Activated gamma-delta T cell treated with anti-CD3 and anti-CD28 coated beads, Interleukin-2, amount 50 U/mL, for 16 hours (primary cell): ENCODE data around the gene PADI2.
"Not testable (repeated sequence)": the region's sequence is repeated elsewhere in the genome, so short reads cannot be mapped to it uniquely, and the experiment has no call there.

Experiments used
- DNase-seq: peaks from one replicate; pipeline ENCODE4 v3.0.0-alpha.2; 2020; ENCODE audit warnings: low read depth

Gene PADI2

DNA sequence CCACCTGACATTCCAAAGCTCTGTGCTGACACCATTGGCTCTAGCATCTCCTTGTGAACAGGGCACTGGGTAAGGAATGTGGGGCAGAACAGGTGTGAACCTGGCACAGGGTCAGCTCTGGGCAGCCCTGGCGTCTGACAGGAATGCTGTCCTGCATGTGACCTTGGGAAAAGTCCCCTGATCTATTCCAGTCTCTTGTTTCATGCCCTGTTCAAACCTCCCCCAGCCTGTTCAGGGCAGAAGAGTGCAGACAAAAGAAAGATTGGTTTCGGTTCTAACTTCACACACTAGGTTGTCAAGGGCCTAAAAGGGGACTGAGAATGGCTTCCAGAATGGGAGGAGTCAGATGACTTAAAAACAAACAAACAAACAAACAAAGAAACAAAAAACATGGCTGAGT is 37.8 kb downstream of the PADI2 start:
- DNase-seq, result no peak

DNA sequence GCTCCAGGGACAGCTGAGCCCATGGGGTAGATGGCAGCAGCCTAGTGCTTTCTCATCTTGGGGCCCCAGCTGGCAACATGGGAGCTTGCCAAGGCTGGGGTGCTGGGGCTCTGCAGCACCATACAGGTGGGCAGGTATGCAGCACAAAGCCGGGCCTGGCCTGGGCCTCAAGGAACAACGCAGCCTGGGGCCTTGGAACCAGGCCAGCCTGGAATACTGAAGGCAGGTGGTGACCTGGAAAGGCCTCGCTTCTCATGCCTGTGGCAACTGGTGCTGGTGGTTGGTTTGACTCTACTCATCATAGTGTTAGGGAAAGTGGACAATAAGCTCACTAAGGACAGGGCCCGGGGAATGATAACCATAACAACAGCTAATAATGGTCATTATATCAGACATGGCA is 38.4 kb downstream of the PADI2 start:
- no peak for DNase-seq

GRCh38 chr1:17080085-17080759 is 39.0 kb downstream of the PADI2 start:
- DNase-seq, result no peak

DNA sequence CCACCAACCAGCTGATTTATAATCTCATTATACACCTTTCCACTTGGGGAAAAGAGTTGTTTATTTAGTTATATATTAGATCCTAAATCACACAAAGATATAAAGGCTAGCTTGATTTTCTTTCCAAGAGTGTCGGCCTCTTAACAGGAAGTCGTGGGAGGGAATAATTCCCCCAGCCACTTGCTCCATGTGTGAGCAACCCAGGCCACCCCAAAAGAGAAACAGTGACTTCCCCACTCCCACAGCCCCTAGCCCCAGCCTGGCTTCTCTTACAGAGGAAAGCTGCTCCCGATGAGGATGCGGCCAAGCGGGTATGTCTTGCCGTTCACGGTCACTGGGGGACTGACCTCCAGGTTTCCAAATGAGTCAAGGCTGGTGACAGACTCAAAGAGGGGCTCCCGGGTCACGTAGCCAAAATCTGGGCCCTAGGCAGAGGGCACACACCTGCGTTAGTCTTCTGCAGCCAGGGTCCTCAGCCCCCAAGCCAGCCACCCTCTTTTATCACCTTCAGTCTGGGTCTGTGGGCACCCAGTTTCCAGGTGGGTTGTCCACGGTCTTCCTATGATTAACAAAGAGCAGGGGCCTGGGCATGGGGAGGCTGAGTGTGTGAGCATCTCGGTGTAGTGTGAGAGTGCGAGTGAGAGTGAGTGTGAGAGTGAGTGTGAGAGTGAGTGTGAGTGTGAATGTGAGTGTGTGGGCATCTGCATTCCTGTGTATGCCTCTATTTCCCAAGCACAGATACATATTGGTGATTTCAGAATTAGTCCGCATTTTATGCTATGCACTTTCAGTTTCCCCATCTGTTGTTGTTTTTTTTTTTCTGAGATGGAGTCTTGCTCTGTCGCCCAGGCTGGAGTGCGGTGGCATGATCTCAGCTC is 40.0 kb downstream of the PADI2 start:
- no peak for DNase-seq

GRCh38 chr1:17075470-17076255 is 43.6 kb downstream of the PADI2 start:
- no peak for DNase-seq

DNA sequence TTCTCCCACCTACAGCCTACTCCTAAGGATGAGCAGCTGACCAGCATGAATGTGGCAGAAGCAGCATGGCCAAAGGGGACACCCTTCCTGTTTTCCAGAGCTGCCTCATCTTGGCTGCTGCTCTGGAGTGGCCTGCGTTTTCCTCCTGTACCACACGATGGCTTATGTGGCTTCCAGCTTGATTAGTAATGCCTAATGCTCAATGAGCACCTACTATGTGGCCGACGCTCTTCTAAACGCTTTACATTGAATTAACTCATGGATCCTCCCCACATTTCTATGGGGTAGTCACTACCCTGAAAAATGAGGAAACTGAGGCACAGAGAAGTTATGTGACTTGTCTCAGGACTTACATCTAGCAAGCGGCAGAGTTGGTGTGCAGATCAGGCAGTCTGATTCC is 47.5 kb downstream of the PADI2 start:
- no peak for DNase-seq

- no peak for DNase-seq
Observed at GRCh38 chr1:17070163-17070525, 49.1 kb downstream of the PADI2 start.

DNA sequence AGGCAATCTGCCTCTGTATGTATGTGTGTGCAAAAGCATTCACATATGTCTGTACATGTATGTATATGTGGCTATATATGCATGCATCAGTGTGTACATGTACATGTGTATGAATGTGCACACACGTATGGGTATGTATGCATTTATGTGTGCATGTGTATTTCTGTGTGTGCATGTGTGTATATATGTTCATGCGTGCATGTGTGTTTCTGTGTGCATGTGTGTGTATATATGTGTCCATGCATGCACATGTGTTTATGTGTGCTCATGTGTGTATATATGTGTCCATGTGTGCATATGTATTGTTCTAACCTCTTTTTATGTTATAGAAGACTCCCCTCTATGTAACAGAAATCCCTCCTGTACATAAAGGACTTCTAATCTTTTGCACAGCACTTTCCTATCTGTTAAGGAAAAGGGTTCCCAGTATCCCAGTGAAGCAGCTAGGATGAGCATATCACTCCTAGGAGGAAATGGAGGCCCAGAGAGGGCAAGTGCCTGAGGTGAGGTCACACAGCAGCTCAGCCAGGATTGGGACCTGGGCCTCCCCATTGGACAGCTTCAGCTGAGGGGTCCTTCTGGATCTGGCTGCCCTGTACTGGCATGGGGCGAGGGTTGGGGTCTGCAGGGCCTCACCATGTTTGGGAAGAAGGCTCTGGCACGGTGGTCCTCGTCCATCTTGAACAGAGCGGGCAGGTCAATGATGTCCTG is 49.6 kb downstream of the PADI2 start:
- DNase-seq, result no peak

DNA sequence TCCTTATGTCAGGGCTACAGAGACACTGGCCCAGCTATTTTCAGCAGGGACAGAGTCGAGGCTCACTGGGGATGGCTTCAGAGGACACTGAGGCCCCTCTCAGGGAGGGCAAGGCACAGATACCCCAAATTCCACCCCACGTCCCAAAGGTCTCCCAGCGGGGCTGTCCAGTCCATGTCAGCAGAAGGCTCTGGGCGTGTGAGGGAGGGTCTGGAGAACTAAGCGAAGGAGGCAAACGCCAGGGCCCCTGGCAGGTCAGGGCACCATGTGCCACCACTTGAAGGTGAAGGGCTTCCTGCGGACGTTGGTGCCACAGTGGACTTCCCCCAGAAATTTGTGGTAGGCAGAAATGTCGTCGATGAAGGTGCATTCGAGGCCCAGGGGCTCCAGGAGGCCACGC is 50.5 kb downstream of the PADI2 start:
- no peak for DNase-seq

DNA sequence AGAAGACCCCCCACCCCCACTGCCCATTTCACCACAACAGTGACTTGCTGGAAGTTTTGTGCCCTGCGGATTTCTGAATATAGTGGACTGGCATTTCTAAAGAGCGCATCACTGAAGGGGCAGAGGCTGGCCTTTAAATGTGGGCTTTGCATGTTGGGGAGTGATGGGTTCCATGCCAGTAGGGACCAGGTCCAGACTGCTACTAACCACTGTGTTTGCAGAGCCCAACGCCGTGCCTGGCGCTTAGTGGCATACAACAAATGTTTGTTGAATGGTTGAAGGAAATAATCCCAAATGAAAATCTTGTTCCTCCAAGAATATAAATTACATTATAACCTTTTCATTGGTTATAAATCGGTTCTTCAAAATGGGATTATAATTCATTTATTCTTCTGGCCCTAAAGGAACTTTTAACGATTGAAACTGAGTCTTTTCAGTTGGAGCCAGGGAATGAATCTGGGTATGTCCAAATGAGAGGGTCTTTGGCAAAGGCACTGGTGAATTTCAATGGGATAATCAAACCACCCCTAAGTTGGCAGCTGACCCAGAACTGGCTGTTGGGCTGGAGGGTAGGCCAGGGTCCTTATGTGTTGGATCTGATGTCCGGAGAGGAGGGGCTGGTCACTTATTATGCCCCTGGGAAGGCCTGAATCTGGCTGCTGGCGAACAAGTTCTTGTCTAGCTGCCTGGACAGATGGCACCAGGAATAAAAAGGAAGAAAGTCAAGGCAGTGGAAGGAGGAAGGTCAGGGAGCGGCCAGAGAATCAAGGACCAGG is 51.6 kb downstream of the PADI2 start:
- no peak for DNase-seq

- DNase-seq, result no peak
Observed at GRCh38 chr1:17067069-17067426, 52.2 kb downstream of the PADI2 start.

DNA sequence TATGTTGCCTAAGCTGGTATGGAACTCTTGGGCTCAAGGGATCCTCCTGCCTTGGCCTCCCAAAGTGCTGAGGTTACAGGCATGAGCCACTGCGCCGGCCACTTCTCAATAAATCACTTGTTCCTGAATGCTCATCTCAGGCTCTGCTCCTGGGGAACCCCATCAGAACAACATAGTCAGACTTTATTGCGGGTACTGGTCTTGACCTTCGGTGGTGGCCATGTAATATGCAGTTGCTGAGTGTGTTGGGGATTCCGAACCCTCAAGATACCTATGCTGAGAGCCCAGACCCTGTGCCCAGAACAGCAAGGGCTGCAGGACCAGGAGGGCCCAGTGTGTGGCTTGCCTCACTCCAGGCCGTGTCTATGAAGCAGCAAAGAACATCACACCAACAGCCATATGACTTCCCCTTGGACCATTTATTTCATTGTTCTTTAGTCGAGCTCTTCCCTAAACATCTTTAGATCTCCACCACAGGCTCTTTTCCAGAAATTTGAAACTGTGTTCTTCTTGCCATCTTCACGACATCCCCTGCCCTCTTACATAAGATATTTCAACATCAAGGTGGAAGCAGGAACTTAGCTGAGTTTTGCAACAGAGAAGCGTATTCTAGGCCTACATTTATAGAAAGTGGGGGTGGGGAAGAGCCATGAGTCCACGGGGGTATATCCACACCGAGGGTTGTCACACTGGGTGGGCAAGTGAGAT is 52.7 kb downstream of the PADI2 start:
- no peak for DNase-seq

- DNase-seq, result no peak
Observed at GRCh38 chr1:17065666-17066065, 53.6 kb downstream of the PADI2 start.

GRCh38 chr1:17062751-17063150 is 56.5 kb downstream of the PADI2 start:
- not testable (repeated sequence) for DNase-seq

- DNase-seq, result no peak
Observed at GRCh38 chr1:17061892-17062291, 57.4 kb downstream of the PADI2 start.

DNA sequence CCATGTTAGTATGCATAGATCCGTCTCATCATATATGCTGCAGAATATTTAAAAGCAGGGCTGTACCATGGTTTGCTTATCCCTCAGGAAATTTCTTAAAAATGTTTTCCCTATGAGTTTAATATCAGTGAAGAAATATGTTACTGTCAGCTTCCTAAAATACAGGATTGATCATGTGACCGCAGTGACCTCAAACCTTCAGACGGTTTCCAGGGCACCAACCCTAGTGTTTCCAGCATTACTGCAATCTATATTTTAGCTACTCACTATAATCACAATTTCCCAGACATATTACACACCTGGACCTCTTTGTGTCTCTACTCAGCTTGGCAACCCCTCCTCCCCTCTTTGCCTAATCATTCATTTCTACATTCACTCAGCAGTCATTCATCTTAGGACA is 57.8 kb downstream of the PADI2 start:
- no peak for DNase-seq

DNA sequence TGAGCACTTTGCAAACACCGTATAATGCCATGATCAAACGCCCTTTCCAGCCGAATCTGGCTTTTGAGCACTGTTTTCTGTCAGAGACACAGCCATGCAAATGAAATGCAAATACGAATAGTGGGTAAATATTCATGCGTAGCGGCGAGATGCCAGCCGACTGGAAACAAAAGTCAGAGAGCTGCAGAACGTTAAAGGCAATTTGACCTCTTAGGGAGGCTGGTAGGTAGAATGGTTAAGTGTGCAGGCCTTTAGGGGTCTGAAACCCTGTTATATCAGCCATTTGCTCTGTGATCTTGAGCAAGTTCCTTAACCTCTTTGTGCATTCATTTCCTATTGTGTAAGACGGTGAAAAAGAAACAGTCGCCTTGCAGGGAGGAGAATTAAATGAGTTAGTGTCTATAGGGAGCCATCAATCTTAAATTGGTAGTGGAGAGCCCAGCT is 58.9 kb downstream of the PADI2 start:
- DNase-seq, result no peak

DNA sequence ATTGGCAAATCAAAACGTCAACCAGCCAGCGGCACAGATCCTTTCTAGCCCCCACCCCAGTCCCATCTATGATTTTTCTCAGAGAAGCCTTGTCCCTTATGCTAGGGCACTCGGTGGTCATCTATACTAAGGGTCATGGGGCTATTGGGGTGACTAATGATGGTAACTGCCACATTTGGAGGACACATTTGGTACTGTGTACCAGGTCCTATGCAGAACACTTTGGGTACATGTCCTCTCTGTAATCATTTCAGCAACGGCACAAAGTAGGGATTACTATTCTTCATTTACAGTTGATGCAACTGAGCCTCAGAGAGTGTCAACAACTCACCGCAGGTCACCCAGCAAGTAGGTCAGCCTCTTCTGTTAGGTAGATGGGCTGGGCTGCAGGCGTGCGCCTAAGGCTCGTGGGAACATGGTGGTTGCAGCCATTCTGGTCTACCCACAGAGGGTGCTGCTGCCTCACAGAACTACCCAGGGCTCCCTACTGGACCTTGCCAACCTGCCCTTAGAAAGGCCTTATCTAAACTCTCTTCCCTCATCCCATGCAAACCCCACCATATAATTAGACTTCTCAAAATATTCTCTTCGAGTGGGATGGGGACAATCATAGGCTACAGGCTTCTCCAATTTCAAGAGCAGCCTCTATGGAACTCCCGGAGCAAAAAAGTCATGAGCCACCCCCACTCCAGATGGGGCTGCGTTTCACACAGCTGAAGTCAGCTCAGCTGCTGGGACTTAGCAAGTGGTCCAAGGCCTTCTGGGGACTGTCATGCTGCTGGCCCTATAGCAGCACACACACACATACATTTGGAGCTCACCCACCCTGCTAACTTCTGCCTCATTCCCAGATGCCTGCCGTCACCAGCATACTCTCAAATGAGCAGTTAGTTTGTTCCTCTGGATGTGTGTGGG is 59.6 kb downstream of the PADI2 start:
- no peak for DNase-seq

GRCh38 chr1:17056551-17056950 is 62.7 kb downstream of the PADI2 start:
- DNase-seq, result no peak

DNA sequence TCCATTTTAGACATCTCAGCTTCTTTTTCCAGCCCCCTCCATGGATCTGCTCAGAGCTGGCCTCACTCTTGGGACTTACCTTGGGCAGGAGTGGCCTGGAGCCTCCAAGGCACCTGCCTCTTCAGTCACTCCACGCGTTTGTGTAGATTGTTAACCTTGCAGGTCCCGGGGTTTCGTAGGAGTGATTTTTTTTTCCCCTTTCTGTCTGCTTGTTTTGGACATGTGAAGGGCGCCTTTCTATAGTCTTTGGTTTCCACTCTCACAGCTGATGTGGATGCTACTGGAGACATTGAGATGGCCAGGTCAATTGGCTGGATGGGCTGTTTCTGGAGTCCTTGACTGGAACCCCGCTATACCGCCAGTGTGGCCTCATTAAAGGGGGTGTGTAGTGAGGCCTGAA is 63.5 kb downstream of the PADI2 start:
- DNase-seq, result no peak
